DMS114 treated with DMSO at 0.1 percent for 48 hours (cell line): Measurements from ENCODE around the gene IDH3A.

ENCODE experiments used
- DNase-seq: peaks from one replicate; lab custom pipeline; 2025; ENCODE audit not compliant: unreplicated experiment; lab: John Stamatoyannopoulos, UW

The IDH3A gene

GRCh38 chr15:78201281-78202190 is 52.4 kb downstream of the IDH3A start:
- no peak for DNase-seq

GRCh38 chr15:78203346-78204225 is 54.4 kb downstream of the IDH3A start:
- DNase-seq = no peak

GRCh38 chr15:78204351-78205309 is 55.5 kb downstream of the IDH3A start:
- DNase-seq = no peak

- DNase-seq = no peak
Measured at GRCh38 chr15:78205337-78205736, 56.2 kb downstream of the IDH3A start.

DNA sequence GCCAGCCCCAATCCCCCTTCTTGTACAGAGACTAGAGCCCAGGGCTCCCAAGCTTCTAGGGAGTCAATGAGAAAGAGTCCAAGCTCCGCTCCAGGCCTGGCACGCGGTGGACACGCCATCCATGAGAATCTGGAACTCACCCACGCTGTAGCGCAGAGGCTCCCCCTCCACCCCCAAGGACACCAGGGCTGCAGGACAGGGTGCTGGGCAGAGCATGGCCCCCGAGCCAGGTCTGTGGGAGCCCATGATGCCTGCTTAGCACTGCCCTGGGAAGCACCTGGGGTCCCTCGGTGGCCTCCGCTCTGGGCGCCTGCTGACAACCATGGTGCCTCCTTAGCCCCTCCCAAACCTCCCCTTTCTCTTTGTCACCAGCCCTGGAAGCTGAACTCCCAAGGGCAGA is 56.7 kb downstream of the IDH3A start:
- DNase-seq = no peak

DNA sequence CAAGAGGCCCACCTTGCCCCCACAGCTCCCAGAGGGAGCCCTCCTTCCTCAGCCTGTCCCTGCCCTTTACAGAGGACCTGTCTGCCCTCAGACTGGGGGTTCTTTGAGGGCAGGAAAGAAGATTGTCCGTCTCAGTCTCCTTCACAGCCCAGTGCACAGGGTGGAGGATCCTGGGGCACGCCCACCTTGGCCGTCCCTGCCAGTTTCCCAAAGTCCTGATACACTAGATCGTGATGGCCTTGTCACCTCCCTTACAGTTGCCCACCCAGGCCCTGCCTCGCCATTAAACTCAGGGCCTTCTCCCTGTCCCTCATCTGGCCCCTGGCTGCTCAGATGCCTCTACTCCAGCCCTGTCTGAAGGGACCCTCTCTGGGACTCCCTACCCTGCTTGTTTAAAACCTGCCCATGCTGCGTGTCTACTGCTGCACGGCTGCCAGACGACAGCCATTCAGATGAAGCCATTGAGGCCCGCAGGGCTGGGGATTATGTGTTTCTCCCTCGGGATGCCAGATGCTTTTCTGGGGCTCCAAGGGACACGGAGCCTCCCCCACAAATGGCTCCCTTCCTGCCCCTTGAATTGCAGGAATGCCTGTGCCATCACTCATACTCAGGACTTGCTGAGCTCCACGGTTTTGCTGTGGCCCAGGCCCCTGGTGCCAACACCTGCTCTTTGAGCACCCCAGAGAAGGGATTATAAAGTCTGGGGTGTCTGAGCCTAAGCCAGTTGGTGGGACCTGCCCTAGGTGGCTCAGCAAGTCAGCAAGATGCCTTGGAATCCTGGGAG is 57.4 kb downstream of the IDH3A start:
- no peak for DNase-seq

DNA sequence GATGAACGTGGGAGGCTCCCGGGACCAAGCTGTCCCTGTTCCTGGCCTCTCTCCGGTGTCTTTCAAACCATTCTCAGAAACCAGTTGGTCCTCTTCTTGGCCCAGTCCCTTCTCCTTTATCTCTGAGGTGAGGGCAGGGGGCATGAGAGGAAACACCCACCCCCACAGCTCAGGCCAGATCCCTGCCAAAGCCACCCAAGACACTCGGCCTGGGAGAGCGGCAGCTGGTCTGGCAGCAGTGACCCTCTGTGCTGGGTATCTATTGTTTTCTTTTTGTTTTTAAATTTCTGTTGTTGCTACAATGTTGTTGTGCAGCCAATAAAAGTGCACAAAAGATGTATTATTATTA is 57.9 kb downstream of the IDH3A start:
- DNase-seq = no peak

- DNase-seq = no peak
Measured at GRCh38 chr15:78207641-78208340, 58.6 kb downstream of the IDH3A start.

DNA sequence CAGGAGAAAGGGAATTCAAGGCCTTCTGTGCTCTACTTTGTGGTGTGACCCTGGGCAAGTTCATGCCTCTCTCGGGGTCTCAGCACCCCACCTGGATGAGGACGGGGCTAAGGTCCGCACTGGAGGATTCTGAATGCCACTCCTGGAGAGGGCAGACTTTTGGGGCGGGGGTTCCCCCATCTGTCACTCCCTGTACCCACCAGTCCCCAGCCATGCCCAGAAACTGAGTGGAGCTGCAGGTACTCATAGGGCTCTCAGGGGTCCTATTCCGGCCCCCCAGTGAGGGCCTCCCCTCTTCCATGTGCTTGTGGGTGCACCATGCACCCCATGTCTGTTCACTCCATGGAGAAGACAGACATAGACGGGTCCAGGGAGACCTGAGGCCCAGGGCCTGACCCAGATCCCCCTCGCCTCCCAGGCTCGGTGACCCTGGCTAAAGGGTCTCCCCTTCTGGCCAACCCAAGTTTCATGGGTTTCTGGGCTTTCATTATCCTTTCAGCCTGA is 59.2 kb downstream of the IDH3A start:
- DNase-seq = no peak

DNA sequence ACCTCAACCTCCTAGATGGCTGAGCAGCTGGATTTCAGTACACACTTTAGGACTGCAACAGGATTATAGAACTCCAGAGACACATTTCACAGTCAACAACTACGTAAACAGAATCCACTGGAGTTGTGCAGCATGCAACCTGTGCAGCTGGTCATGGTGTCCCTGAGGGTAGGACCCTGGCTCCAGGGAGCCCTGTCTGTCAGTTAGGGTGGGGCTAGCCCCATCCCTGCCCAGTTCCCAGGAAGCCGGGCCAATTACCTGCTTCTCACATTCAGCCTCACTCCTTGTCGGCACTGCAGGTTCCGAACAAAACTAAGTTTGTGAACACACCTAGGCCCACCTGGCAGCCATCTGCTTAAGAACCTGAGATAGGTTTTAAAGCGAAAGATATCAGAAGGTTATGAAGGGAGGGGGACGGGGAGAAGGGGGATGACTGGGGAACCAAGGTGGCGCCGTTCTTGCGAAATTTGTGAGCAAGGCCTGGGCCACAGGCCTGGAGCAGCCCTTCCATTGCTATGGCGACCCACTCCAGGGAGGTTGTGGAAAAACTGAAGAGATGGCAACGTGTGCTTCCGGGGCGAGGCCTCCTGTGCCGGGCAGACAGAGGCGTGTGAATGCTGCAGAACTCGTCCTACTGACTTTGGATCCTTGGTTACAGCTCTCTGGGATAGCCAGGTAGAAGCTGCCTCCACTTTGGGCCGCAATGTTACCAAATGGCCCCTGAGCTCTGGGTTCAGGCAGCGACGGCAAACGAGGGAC is 59.9 kb downstream of the IDH3A start:
- no peak for DNase-seq

DNA sequence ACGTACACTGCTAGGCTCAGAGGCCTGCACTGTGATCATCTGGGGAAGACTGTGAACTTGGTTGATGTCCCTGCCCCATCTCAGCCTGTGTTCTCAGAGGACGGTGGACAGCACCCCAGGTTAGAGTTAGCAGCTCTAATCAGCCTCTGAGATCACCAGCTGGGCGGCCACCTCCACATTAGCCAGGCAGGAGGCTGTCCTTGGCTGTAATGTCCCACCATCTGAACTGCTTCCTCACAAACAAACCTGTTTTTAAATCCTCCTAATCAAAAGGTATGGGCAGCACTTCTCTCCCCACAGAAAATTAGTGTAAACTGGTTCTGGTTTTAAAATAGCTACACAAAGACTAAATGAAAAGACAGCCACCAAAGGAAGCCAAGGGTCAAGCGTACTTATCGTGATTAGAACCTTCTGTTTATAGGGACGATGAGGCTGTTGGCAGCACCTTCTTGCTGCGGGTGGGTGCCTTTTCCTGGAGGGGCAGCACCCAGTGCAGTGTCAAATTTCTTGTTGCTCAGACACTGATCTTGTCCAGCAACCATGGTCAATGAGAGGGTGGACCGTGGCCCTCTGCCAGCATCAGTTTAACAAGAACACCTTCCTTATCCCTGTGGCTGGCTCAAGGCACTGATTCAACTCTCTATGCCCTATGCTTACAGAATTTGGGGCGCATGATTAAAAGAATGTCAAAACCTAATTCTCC is 60.6 kb downstream of the IDH3A start:
- DNase-seq = no peak

DNA sequence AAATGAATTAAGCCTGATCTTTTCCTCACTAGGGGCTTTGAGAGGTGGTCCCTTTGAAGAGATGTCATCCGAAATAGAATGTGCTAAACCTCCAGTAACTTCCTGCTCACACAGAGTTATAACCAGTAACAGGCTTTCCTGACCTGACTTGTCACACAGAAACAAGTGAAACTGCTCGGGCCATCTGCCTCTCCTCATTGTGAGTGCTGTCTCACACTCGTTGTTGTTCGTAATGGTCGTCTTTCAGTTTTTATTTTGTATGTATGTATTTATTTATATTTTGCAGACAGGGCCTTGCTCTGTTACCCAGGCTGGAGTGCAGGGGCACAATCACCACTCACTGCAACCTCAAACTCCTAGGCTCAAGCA is 61.2 kb downstream of the IDH3A start:
- DNase-seq = no peak

- no peak for DNase-seq
Measured at GRCh38 chr15:78211189-78211921, 62.2 kb downstream of the IDH3A start.

DNA sequence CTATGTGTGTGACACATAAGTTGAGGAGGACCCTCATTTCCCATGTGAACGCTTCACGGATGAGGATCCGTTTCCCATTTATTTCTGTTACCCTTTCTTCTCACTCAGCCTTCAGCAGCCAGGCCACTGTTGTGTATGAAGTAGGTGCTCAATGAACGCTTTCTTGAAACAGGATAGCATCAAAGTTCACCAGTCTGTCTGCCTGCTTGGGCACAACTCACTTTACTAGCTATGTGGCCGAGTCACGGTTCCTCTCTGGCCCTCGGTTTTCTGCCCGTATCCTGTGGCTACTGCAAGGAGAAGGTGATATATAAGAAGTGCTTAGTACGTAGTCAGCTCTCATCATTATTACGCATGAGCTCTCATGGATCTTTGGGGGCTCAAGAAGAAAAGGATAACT is 62.8 kb downstream of the IDH3A start:
- DNase-seq = no peak

DNA sequence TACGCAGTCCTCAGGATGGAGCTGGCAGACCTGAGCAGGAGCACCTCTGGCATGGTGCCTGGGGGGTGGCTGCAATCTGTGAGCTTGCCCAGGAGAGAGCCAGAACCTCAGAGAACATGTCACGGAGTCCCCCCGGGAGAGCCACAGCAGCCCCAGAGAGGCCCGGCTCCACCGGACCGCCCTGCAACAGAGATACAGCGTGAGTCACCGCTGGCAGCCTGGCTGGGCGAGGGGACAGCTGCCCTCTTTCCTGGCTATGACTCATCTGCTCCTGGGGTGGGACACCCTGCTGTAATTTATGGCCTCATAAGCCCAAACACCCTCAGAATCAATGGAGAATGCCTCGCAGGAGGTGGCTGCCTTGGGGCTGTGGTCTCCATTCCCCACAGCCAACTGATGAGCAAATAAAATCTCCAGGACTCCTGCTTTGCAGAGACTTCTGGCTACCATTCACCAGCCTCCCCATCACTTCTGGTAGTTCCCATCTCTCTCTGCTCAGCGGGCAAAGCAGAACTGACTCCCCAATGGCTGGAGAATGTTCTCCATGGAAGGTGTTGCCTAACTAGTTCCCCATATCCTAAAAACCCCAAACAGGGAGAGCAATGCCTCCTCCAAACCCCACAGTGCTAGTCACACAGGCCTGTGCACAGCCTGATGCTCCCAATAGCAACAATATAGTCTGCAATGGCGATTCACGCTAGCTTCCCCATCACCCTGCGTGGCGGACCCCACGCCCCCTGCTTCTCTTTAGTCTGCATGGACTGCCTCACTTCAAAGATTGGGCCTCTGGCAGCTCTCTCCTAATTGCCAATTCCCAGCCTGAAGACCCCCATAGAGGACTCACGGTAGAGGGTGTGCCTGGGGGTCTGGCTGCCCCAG is 63.6 kb downstream of the IDH3A start:
- no peak for DNase-seq

DNA sequence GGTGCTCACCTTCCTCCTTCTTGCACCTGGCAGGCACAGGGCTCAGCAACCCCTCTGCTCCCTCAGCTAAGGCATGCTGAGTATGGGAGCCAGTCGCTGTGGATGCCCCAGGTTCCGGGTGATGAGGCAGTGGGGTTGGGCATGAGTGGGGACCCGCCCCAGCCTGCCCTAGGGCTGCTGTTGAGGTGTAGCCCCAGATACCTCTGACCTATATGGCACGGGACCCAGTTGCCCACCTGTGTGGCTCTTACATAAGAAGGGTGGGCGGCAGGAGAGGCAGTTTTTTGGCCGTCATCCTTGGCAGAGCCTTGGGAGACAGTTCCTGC is 64.2 kb downstream of the IDH3A start:
- DNase-seq = no peak

DNA sequence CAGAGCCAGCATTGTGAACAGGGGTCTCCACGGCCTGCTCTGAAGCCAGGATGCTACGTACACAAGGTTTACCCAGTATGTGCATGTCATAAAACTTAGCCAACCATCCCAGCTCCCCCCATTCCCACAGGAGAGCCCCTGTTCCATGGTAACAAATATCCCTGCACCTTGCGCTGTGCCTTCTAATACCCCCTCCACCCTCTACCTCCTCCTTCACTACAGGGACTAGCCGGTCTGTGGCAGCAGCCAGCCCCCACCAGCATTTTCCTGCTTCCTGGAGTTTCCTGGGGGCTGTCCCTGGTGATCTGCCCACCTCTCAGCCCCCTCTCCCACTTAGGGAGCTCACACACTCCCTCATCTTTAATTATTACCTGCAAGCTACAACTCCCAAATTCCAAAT is 64.8 kb downstream of the IDH3A start:
- no peak for DNase-seq
